Mucosa of descending colon (tissue), 3 donors: ENCODE measurements around the gene ZNF829. TPM values are rescaled to one million over a fixed set of nuclear protein-coding genes. Genes with fewer than 3 reads are reported as not detected.

Source experiments
- ATAC-seq: fragments of 200-7000 bp; cut with Tn5 transposase; one replicate; pipeline ENCODE4 v1.9.1; 2020; ENCODE audit warnings: mild to moderate bottlenecking, moderate library complexity
- DNase-seq, 3 donors: peaks; one replicate each; pipeline ENCODE4 v3.0.0-alpha.2; 2020
- H3K36me3 ChIP-seq: fragments of 200-600 bp; one replicate; pipeline ENCODE4 v1.8.0; 2021; ENCODE audit warnings: low read depth, mild to moderate bottlenecking
- H3K4me1 ChIP-seq: fragments of 200-600 bp; one replicate; pipeline ENCODE4 v1.8.0; 2021; ENCODE audit warnings: low read depth, mild to moderate bottlenecking
- H3K4me3 ChIP-seq: fragments of 200-600 bp; one replicate; pipeline ENCODE4 v1.8.0; 2021; ENCODE audit warnings: mild to moderate bottlenecking
- H3K9me3 ChIP-seq: fragments of 200-600 bp; one replicate; pipeline ENCODE4 v1.8.0; 2021; ENCODE audit warnings: mild to moderate bottlenecking
- CTCF ChIP-seq: fragments of 200-600 bp; IDR thresholded peaks from one replicate; pipeline ENCODE4 v1.8.0; 2022; ENCODE audit warnings: antibody characterized with exemption, mild to moderate bottlenecking
- intact Hi-C, 2 donors: fragments of 100-400 bp; cut with DNase I in 1 of 2; cut with micrococcal nuclease in 1 of 2; formaldehyde crosslinking; loops; one replicate each; pipeline versions ENCODE4 v1.11.0 to v1.11.1; 2022; cut with DNase I, micrococcal nuclease
- total RNA-seq, 3 donors: library from RNA; stranded (reverse); fragmentation: NEBNext Ultra II Directional in 2 of 3; extraction: Animal tissue kit (Norgen Biotek cat#: 25700) in 2 of 3; gene quantifications; one replicate each; pipeline versions ENCODE4 v1.2.1 to v1.2.4, GENCODE V29; 2021 to 2023
- donor health status: DM: no; HTN: no; CAD: no; lungs with moderate emphysema.
- donor health status: DM: no; HTN: no; CAD: no.
- donor health status: DM: no; HTN: yes; CAD: no.

Gene ZNF829
- total RNA-seq, 3 donors from 2014 or later: 0.99 to 3.3 (median 1.4) TPM

GRCh38 chr19:36891768-36892357 lies 24.2 kb downstream of the ZNF829 start:
- TF ChIP-seq CTCF: no peak
- Histone ChIP-seq H3K4me3 (no peak overlapping the region), H3K36me3 (no peaks in the 10 kb centered on the region), H3K9me3 (peaks cover 98% of the 10 kb centered on the region), H3K4me1 (no peaks in the 10 kb centered on the region)
- intact Hi-C loops: no loop called here
- DNase-seq (no peak), ATAC-seq (no peak)

- DNase-seq: no peak
- no peaks in the 10 kb centered on the region for H3K36me3 ChIP-seq
- H3K4me1 ChIP-seq: no peaks in the 10 kb centered on the region
- intact Hi-C loops: no loop called here
- TF ChIP-seq CTCF: no peak
- H3K9me3 ChIP-seq: peaks cover 100% of the 10 kb centered on the region
- ATAC-seq: no peak
- no peak overlapping the region for H3K4me3 ChIP-seq
Observed at GRCh38 chr19:36876993-36877938, 38.8 kb downstream of the ZNF829 start.

- intact Hi-C loops: no loop called here
Observed at GRCh38 chr19:36851898-36852297, 64.2 kb downstream of the ZNF829 start.

GRCh38 chr19:36850559-36851442 lies 65.3 kb downstream of the ZNF829 start, which contains the start of gene ZNF345:
ZNF345 (plus strand) TSS chr19:36850876; CDS start chr19:36876831, 25,955 bp downstream.
- peak within 1 kb of the TSS; percentile 54 for H3K4me3 ChIP-seq
- peaks cover 9% of the 10 kb centered on the region for H3K4me1 ChIP-seq
- intact Hi-C loops: no loop called here
- peak; percentile 89 to 94 (median 91) for DNase-seq
- ATAC-seq: peak; percentile 96
- TF ChIP-seq CTCF: no peak
- no peaks in the 10 kb centered on the region for H3K36me3 ChIP-seq
- H3K9me3 ChIP-seq: peaks cover 22% of the 10 kb centered on the region

More at GRCh38 chr19:36851898-36852297, 64.2 kb downstream of the ZNF829 start:
- DNase-seq (no peak), ATAC-seq (no peak)
- Histone ChIP-seq H3K4me1 (peaks cover 9% of the 10 kb centered on the region), H3K9me3 (peaks cover 33% of the 10 kb centered on the region), H3K36me3 (no peaks in the 10 kb centered on the region), H3K4me3 (no peak overlapping the region)
- TF ChIP-seq CTCF: no peak
